HCT116 (cell line): ENCODE data around the gene AGBL1. TPM values are rescaled to one million over a fixed set of nuclear protein-coding genes. Genes with fewer than 3 reads are reported as not detected.

Experiments
- ATAC-seq: fragments of 200-7000 bp; cut with Tn5 transposase; 2 replicates; pipeline ENCODE4 v1.9.1; 2020; ENCODE audit warnings: mild to moderate bottlenecking, moderate library complexity
- BruUV-seq: library from RNA; stranded (reverse); fragments of 400-500 nt; replicated peaks from 2 replicates; lab custom pipeline; 2021; lab: Mats Ljungman, UMichigan
- CTCF ChIA-PET: fragments of 300-600 bp; sonication (Branson Sonifier 250); formaldehyde crosslinking; loops from one replicate; lab custom pipeline; 2021; ENCODE audit warnings: antibody characterized with exemption; lab: Charles Lee
- POLR2A ChIA-PET: fragments of 300-600, 350-600 bp; sonication (Branson Sonifier 250); formaldehyde crosslinking; loops from one replicate; lab custom pipeline; 2021; ENCODE audit warnings: antibody characterized with exemption; lab: Charles Lee
- RAD21 ChIA-PET, 2 experiments: fragments of 300-600 bp; sonication (Branson Sonifier 250); formaldehyde crosslinking; loops; one replicate each; lab custom pipeline; 2023; ENCODE audit warnings: low total read pairs in 2 of 2; ENCODE audit not compliant: uncharacterized antibody in 2 of 2, unreplicated experiment in 2 of 2, low non-redundant PET in 1 of 2; lab: Charles Lee
- DNase-seq: peaks from one replicate; pipeline ENCODE4 v3.0.0-alpha.2; 2010; ENCODE audit warnings: low read depth, low spot score
- H2AFZ ChIP-seq: fragments of 200-600 bp; shearing (Covaris generic), sonication (generic); 2 replicates; pipeline ENCODE4 v1.6.1; 2017; ENCODE audit warnings: low read depth, mixed run types, mixed read lengths, antibody characterized with exemption, low read length; ENCODE audit not compliant: poor library complexity, severe bottlenecking
- H3K27ac ChIP-seq: 2 replicates; pipeline ENCODE4 v1.5.1; 2012; ENCODE audit warnings: low read depth, low read length
- H3K27me3 ChIP-seq: fragments of 200-600 bp; sonication (generic); 2 replicates; pipeline ENCODE4 v1.6.1; 2016; ENCODE audit warnings: mixed run types, low read length, mixed read lengths; ENCODE audit not compliant: insufficient read depth
- H3K36me3 ChIP-seq, 2 experiments: fragments of 200-500 bp in 1 of 2; fragments of 200-600 bp in 1 of 2; sonication (Bioruptor generic) in 1 of 2; sonication (generic) in 1 of 2; 2 replicates each; pipeline versions ENCODE4 v1.5.1 to v1.6.1; 2014 to 2016; ENCODE audit warnings: low read length in 2 of 2, inconsistent platforms in 1 of 2, mixed read lengths in 1 of 2, mixed run types in 1 of 2; ENCODE audit not compliant: insufficient read depth in 2 of 2, control insufficient read depth in 1 of 2
- H3K4me1 ChIP-seq, 2 experiments: fragments of 200-600 bp in 1 of 2; sonication (generic) in 1 of 2; 2 replicates each; pipeline versions ENCODE4 v1.5.1 to v1.6.1; 2012 to 2017; ENCODE audit warnings: low read length in 2 of 2, inconsistent platforms in 1 of 2, mild to moderate bottlenecking in 1 of 2, mixed read lengths in 1 of 2, mixed run types in 1 of 2, moderate library complexity in 1 of 2; ENCODE audit not compliant: insufficient read depth in 2 of 2, control insufficient read depth in 1 of 2
- H3K4me2 ChIP-seq: fragments of 200-600 bp; sonication (generic); 2 replicates; pipeline ENCODE4 v1.6.1; 2017; ENCODE audit warnings: mixed run types, low read length, mixed read lengths
- H3K4me3 ChIP-seq, 2 experiments: fragments of 200-600 bp in 1 of 2; sonication (generic) in 1 of 2; replicated peaks in 1 of 2; 2 replicates each; pipeline ENCODE4 v1.5.1; 2011 to 2016; ENCODE audit warnings: low read length in 2 of 2, control low read depth in 1 of 2, low read depth in 1 of 2, mild to moderate bottlenecking in 1 of 2, mixed read lengths in 1 of 2, mixed run types in 1 of 2
- H3K79me2 ChIP-seq: fragments of 200-600 bp; sonication (generic); 2 replicates; pipeline ENCODE4 v1.6.1; 2017; ENCODE audit warnings: mild to moderate bottlenecking, mixed run types, low read length, moderate library complexity, mixed read lengths; ENCODE audit not compliant: insufficient read depth
- H3K9ac ChIP-seq: fragments of 200-600 bp; sonication (generic); 2 replicates; pipeline ENCODE4 v1.6.1; 2016; ENCODE audit warnings: low read length, mixed read lengths
- H3K9me2 ChIP-seq: fragments of 200-600 bp; sonication (generic), shearing (Covaris generic); 2 replicates; pipeline ENCODE4 v1.6.1; 2017; ENCODE audit warnings: mixed run types, mild to moderate bottlenecking, moderate library complexity; ENCODE audit not compliant: insufficient read depth
- H3K9me3 ChIP-seq, 2 experiments: fragments of 200-500 bp in 1 of 2; fragments of 200-600 bp in 1 of 2; sonication (Bioruptor generic) in 1 of 2; sonication (generic) in 1 of 2; 2 replicates each; pipeline ENCODE4 v1.6.1; 2014 to 2017; ENCODE audit warnings: low read length in 2 of 2, mixed read lengths in 2 of 2, inconsistent platforms in 1 of 2, low read depth in 1 of 2, mild to moderate bottlenecking in 1 of 2, mixed run types in 1 of 2, moderate library complexity in 1 of 2; ENCODE audit not compliant: control insufficient read depth in 1 of 2, insufficient read depth in 1 of 2
- H4K20me1 ChIP-seq: fragments of 200-600 bp; sonication (generic), shearing (Covaris generic); 2 replicates; pipeline ENCODE4 v1.6.1; 2017; ENCODE audit warnings: mixed run types, mild to moderate bottlenecking, moderate library complexity; ENCODE audit not compliant: insufficient read depth
- CEBPB ChIP-seq: IDR thresholded peaks from 2 replicates; pipeline ENCODE4 v1.6.1; 2012; ENCODE audit warnings: low read depth
- EGR1 ChIP-seq: IDR thresholded peaks from 2 replicates; pipeline ENCODE4 v1.6.1; 2012; ENCODE audit warnings: low read depth
- ELF1 ChIP-seq: IDR thresholded peaks from 2 replicates; pipeline ENCODE4 v1.6.1; 2012; ENCODE audit warnings: low read depth, borderline replicate concordance
- POLR2A ChIP-seq: IDR thresholded peaks from 2 replicates; pipeline ENCODE4 v1.7.0; 2011; ENCODE audit warnings: borderline replicate concordance; ENCODE audit not compliant: insufficient read depth, insufficient read length; ENCODE audit errors: extremely low read depth
- POLR2AphosphoS5 ChIP-seq: IDR thresholded peaks from 2 replicates; pipeline ENCODE4 v1.6.1; 2011; ENCODE audit warnings: mild to moderate bottlenecking, low read depth, low read length, moderate library complexity
- RAD21 ChIP-seq: IDR thresholded peaks from 2 replicates; pipeline ENCODE4 v1.6.1; 2012; ENCODE audit warnings: low read depth, mild to moderate bottlenecking
- REST ChIP-seq: IDR thresholded peaks from 2 replicates; pipeline ENCODE4 v1.6.1; 2012; ENCODE audit warnings: low read depth
- SIN3A ChIP-seq: IDR thresholded peaks from 2 replicates; pipeline ENCODE4 v1.6.1; 2012; ENCODE audit warnings: low read depth
- SP1 ChIP-seq: IDR thresholded peaks from 2 replicates; pipeline ENCODE4 v1.6.1; 2012; ENCODE audit warnings: low read depth
- SRF ChIP-seq: IDR thresholded peaks from 2 replicates; pipeline ENCODE4 v1.6.1; 2012; ENCODE audit warnings: low read depth
- TCF7L2 ChIP-seq: IDR thresholded peaks from 2 replicates; pipeline ENCODE4 v1.7.0; 2011; ENCODE audit warnings: borderline replicate concordance, inconsistent platforms; ENCODE audit not compliant: insufficient read depth, insufficient read length; ENCODE audit errors: extremely low read depth
- YY1 ChIP-seq: IDR thresholded peaks from 2 replicates; pipeline ENCODE4 v1.6.1; 2011; ENCODE audit warnings: low read length, low read depth, moderate library complexity, mild to moderate bottlenecking; ENCODE audit not compliant: insufficient replicate concordance; ENCODE audit errors: extremely low read depth
- ZFX ChIP-seq: fragments of 450-650 bp; IDR thresholded peaks from 2 replicates; pipeline ENCODE4 v1.6.1; 2017
- intact Hi-C: fragments of 100-400 bp; cut with micrococcal nuclease; formaldehyde crosslinking; loops from 2 replicates; pipeline ENCODE4 v1.10.0; 2022
- total RNA-seq: library from RNA; stranded (reverse); gene quantifications from one replicate; pipeline ENCODE4 v1.2.1, GENCODE V29; 2021; ENCODE audit not compliant: unreplicated experiment
- TF ChIP-seq, protein P1 (sequence below): IDR thresholded peaks from 2 replicates; pipeline ENCODE4 v1.6.1; 2012

AGBL1 gene
- total RNA-seq, 1 experiment from 2014 or later: not detected

GRCh38 chr15:86762874-86763273, 683.2 kb downstream of the AGBL1 start:
- TF ChIP-seq POLR2AphosphoS5 (no peak), SRF (no peak), REST (no peak), RAD21 (no peak)
- no peak overlapping the region for H2AFZ ChIP-seq
- no peak overlapping the region for H3K4me3 ChIP-seq
- ChIA-PET POLR2A (no interaction called here), CTCF (no interaction called here), RAD21 (no interaction called here)
- no peaks in the 10 kb centered on the region for H4K20me1 ChIP-seq
- no peak for DNase-seq
- H3K9me3 ChIP-seq: peaks cover 4 to 12% of the 10 kb centered on the region in 2 experiments; a peak in 2 of 4 replicates
- BruUV-seq: no TSS peak
- ATAC-seq: no peak
- H3K9ac ChIP-seq: no peak overlapping the region
- no peaks in the 10 kb centered on the region for H3K4me1 ChIP-seq
- no peaks in the 10 kb centered on the region for H3K9me2 ChIP-seq
- no peaks in the 10 kb centered on the region for H3K79me2 ChIP-seq
- no peak overlapping the region for H3K4me2 ChIP-seq
- H3K27ac ChIP-seq: no peak overlapping the region
- no peaks in the 10 kb centered on the region for H3K27me3 ChIP-seq
- intact Hi-C loops: no loop called here
- no peaks in the 10 kb centered on the region for H3K36me3 ChIP-seq

DNA sequence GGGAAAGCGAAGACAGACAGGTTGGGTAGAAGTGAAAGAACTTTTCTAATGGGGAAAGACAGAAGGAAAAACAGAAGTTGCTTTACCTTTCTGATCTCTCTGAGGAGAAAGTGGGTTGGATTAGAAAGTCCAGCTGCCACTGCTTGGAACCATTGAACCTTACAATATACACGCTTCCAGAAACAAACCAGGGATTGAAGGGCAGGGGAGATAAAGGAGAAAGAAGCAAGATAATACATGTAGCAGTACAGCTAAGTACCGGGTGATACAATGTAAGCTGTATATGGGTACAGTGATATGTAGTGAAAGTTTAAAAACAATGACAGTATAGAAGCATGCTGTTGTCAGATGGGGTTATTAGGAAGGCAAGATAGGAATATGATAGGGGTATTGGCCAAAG, 684.4 kb downstream of the AGBL1 start:
- Histone ChIP-seq H3K27ac (no peak overlapping the region), H3K79me2 (no peaks in the 10 kb centered on the region), H3K4me3 (no peak overlapping the region), H3K36me3 (no peaks in the 10 kb centered on the region), H2AFZ (no peak overlapping the region), H3K4me1 (no peaks in the 10 kb centered on the region), H3K27me3 (no peaks in the 10 kb centered on the region), H3K9ac (no peak overlapping the region), H3K4me2 (no peak overlapping the region), H4K20me1 (no peaks in the 10 kb centered on the region), H3K9me2 (no peaks in the 10 kb centered on the region), H3K9me3 (peaks cover 7 to 12% of the 10 kb centered on the region in 2 experiments; a peak in 2 of 4 replicates)
- DNase-seq (no peak), ATAC-seq (no peak)
- ChIA-PET POLR2A (no interaction called here), CTCF (no interaction called here), RAD21 (no interaction called here)
- no peak for TF ChIP-seq ZFX
- TF ChIP-seq ELF1: no peak
- no peak for TF ChIP-seq RAD21
- TF ChIP-seq POLR2A: no peak
- no peak for TF ChIP-seq SIN3A
- no peak for TF ChIP-seq YY1
- TF ChIP-seq TCF7L2: no peak
- TF ChIP-seq SP1: no peak
- no peak for TF ChIP-seq EGR1
- no peak for TF ChIP-seq CEBPB
- TF ChIP-seq, protein P1, sequence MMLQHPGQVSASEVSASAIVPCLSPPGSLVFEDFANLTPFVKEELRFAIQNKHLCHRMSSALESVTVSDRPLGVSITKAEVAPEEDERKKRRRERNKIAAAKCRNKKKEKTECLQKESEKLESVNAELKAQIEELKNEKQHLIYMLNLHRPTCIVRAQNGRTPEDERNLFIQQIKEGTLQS: no peak
- BruUV-seq: no TSS peak
- intact Hi-C loops: no loop called here
